H1 (cell line): Measurements from ENCODE around the gene KSR2.

Experiments used
- EP300 ChIP-seq, 2 experiments: IDR thresholded peaks; 1 replicate in 1 of 2; 2 replicates in 1 of 2; pipeline ENCODE4 v1.6.1; 2011 to 2012; ENCODE audit warnings: low read depth in 2 of 2, low read length in 2 of 2, mild to moderate bottlenecking in 2 of 2, borderline replicate concordance in 1 of 2, inconsistent platforms in 1 of 2, moderate library complexity in 1 of 2
- EZH2 ChIP-seq: fragments of 200-600 bp; sonication (generic); IDR thresholded peaks from 2 replicates; pipeline ENCODE4 v1.7.1; 2012; ENCODE audit warnings: low read depth, mild to moderate bottlenecking, moderate library complexity, low read length, inconsistent platforms; ENCODE audit not compliant: severe bottlenecking
- POLR2A ChIP-seq, 2 experiments: IDR thresholded peaks; 1 replicate in 1 of 2; 2 replicates in 1 of 2; pipeline ENCODE4 v1.6.1; 2011; ENCODE audit warnings: low read depth in 2 of 2, low read length in 2 of 2, mild to moderate bottlenecking in 2 of 2; ENCODE audit errors: control extremely low read depth in 1 of 2
- POLR2AphosphoS5 ChIP-seq: IDR thresholded peaks from 2 replicates; pipeline ENCODE4 v1.6.1; 2011; ENCODE audit warnings: low read depth, low read length
- SIX5 ChIP-seq: IDR thresholded peaks from 2 replicates; pipeline ENCODE4 v1.6.1; 2011; ENCODE audit warnings: mild to moderate bottlenecking, low read depth, low read length
- TAF1 ChIP-seq: IDR thresholded peaks from 2 replicates; pipeline ENCODE4 v1.6.1; 2011; ENCODE audit warnings: mild to moderate bottlenecking, low read depth, low read length
- TBP ChIP-seq: IDR thresholded peaks from 2 replicates; pipeline ENCODE4 v1.6.1; 2011; ENCODE audit warnings: low read depth, low read length, improper control_type of control experiment
- TF ChIP-seq, protein P1 (sequence below), 3 experiments: IDR thresholded peaks; 1 replicate in 2 of 3; 2 replicates in 1 of 3; pipeline versions ENCODE4 v1.5.1 to v1.6.1; 2011; ENCODE audit warnings: low read length in 3 of 3, mild to moderate bottlenecking in 3 of 3, inconsistent platforms in 2 of 3, low read depth in 1 of 3, moderate library complexity in 1 of 3; ENCODE audit not compliant: insufficient read depth in 1 of 3; ENCODE audit errors: control extremely low read depth in 1 of 3
- TF ChIP-seq, protein P2 (sequence below): IDR thresholded peaks from 2 replicates; pipeline ENCODE4 v1.6.1; 2012; ENCODE audit warnings: inconsistent platforms

DNA sequence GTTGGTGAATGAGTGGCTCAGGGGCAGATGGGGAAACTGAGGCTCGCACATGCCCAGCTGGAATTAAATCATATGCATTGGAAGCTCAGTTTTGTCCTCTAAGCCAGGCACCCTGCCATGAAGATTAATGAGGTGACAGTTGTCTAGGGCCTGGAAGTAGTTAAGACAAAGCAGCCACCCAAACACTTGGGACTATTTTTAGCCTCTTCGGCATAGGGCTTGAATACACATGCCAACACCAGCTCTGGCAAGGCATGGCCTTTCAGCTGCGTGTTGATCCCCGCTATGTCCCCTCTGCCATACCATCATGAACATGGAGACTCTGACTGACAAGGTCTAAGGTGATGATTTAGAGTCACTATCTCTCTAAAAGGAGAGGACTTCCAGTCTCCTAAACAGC is 250.2 kb downstream of the KSR2 start:
- TF ChIP-seq SIX5 (no peak), EP300 (IDR thresholded peaks at IDR 0.05; ENCODE audit: borderline replicate concordance in 1 of 2, low read depth in 2 of 2, low read length in 2 of 2) (no peak), POLR2A (IDR thresholded peaks at IDR 0.05; ENCODE audit: control extremely low read depth in 1 of 2, low read depth in 2 of 2, low read length in 2 of 2) (no peak), TBP (no peak), EZH2 (no peak), POLR2AphosphoS5 (no peak), TAF1 (no peak)
- TF ChIP-seq, protein P1, sequence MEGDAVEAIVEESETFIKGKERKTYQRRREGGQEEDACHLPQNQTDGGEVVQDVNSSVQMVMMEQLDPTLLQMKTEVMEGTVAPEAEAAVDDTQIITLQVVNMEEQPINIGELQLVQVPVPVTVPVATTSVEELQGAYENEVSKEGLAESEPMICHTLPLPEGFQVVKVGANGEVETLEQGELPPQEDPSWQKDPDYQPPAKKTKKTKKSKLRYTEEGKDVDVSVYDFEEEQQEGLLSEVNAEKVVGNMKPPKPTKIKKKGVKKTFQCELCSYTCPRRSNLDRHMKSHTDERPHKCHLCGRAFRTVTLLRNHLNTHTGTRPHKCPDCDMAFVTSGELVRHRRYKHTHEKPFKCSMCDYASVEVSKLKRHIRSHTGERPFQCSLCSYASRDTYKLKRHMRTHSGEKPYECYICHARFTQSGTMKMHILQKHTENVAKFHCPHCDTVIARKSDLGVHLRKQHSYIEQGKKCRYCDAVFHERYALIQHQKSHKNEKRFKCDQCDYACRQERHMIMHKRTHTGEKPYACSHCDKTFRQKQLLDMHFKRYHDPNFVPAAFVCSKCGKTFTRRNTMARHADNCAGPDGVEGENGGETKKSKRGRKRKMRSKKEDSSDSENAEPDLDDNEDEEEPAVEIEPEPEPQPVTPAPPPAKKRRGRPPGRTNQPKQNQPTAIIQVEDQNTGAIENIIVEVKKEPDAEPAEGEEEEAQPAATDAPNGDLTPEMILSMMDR (IDR thresholded peaks at IDR 0.05; ENCODE audit: control extremely low read depth in 1 of 3, insufficient read depth in 1 of 3, low read depth in 1 of 3, low read length in 3 of 3), result no peak
- TF ChIP-seq, protein P2, sequence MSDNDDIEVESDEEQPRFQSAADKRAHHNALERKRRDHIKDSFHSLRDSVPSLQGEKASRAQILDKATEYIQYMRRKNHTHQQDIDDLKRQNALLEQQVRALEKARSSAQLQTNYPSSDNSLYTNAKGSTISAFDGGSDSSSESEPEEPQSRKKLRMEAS, result no peak
